ENCODE results near the gene HINT2.

DNA sequence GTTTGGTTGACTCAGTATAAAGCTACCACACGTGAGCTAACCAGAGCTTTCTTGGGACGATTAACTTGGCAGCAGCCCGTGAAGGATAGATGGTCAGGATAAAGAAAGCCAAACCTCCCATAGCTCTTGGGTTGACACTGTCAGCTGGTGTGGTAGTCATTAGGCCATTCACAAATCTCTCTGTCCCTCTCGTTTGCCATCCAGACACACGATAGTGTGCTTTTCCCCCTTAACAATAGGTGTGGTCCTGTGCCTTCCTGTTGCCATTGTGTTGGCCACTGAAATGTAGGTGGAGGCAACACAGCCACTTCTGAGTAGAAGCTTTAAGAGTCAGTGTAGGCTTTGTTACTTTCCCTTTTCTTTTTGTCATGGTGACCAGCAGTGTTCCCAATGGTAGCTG, 43.6 kb upstream of the HINT2 start:
- TF ChIP-seq, protein P1, sequence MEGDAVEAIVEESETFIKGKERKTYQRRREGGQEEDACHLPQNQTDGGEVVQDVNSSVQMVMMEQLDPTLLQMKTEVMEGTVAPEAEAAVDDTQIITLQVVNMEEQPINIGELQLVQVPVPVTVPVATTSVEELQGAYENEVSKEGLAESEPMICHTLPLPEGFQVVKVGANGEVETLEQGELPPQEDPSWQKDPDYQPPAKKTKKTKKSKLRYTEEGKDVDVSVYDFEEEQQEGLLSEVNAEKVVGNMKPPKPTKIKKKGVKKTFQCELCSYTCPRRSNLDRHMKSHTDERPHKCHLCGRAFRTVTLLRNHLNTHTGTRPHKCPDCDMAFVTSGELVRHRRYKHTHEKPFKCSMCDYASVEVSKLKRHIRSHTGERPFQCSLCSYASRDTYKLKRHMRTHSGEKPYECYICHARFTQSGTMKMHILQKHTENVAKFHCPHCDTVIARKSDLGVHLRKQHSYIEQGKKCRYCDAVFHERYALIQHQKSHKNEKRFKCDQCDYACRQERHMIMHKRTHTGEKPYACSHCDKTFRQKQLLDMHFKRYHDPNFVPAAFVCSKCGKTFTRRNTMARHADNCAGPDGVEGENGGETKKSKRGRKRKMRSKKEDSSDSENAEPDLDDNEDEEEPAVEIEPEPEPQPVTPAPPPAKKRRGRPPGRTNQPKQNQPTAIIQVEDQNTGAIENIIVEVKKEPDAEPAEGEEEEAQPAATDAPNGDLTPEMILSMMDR (IDR thresholded peaks at IDR 0.05; ENCODE audit: low read depth, low read length): no peak
- no peak for TF ChIP-seq EZH2phosphoT487 (IDR thresholded peaks at IDR 0.05; ENCODE audit: low read depth)

Measured in OCI-LY3 (cell line).